Keratinocyte (primary cell): ENCODE data around the gene RICTOR. TPM values are rescaled to one million over a fixed set of nuclear protein-coding genes. Genes with fewer than 3 reads are reported as not detected.
"Not testable (repeated sequence)": the region's sequence is repeated elsewhere in the genome, so short reads cannot be mapped to it uniquely, and the experiment has no call there.

Source experiments
- DNase-seq: peaks from one replicate; pipeline ENCODE4 v3.0.0-alpha.2; 2011; ENCODE audit warnings: low read depth, missing footprints, low spot score
- FAIRE-seq: peaks from 2 replicates; lab custom pipeline; 2011; peaks lifted over from hg19 to GRCh38; lab: Jason Lieb, UNC
- H2AFZ ChIP-seq: 2 replicates; pipeline ENCODE4 v1.6.0; 2012; ENCODE audit warnings: low read length, control low read depth, inconsistent platforms; ENCODE audit not compliant: control insufficient read depth
- H3K27ac ChIP-seq: 2 replicates; pipeline ENCODE4 v1.5.1; 2011; ENCODE audit warnings: low read length; ENCODE audit not compliant: control insufficient read depth, insufficient read depth
- H3K27me3 ChIP-seq: 3 replicates; pipeline ENCODE4 v1.6.0; 2011; ENCODE audit warnings: low read length; ENCODE audit not compliant: control insufficient read depth, insufficient read depth; ENCODE audit errors: extremely low read depth
- H3K36me3 ChIP-seq, 2 experiments: 2 replicates in 1 of 2; 3 replicates in 1 of 2; pipeline ENCODE4 v1.5.1; 2011; ENCODE audit warnings: low read length in 2 of 2, mild to moderate bottlenecking in 1 of 2; ENCODE audit not compliant: control insufficient read depth in 2 of 2, insufficient read depth in 2 of 2; ENCODE audit errors: extremely low read depth in 1 of 2
- H3K4me1 ChIP-seq: 3 replicates; pipeline ENCODE4 v1.5.1; 2011; ENCODE audit warnings: low read length; ENCODE audit not compliant: control insufficient read depth, insufficient read depth; ENCODE audit errors: extremely low read depth
- H3K4me2 ChIP-seq: 3 replicates; pipeline ENCODE4 v1.6.0; 2011; ENCODE audit warnings: low read depth, low read length; ENCODE audit not compliant: control insufficient read depth, insufficient read depth; ENCODE audit errors: extremely low read depth
- H3K4me3 ChIP-seq, 3 experiments: fragments of 200-600 bp in 1 of 3; sonication (generic) in 1 of 3; 2 replicates in 2 of 3; 3 replicates in 1 of 3; pipeline ENCODE4 v1.5.1; 2011 to 2016; ENCODE audit warnings: low read length in 3 of 3, mild to moderate bottlenecking in 3 of 3, control low read depth in 2 of 3, inconsistent platforms in 1 of 3, low read depth in 1 of 3, mixed read lengths in 1 of 3, mixed run types in 1 of 3, moderate library complexity in 1 of 3; ENCODE audit not compliant: control insufficient read depth in 2 of 3, insufficient read depth in 2 of 3; ENCODE audit errors: extremely low read depth in 1 of 3
- H3K79me2 ChIP-seq: 2 replicates; pipeline ENCODE4 v1.6.0; 2012; ENCODE audit warnings: low read length; ENCODE audit not compliant: control insufficient read depth, insufficient read depth
- H3K9ac ChIP-seq: 3 replicates; pipeline ENCODE4 v1.6.0; 2011; ENCODE audit warnings: low read length; ENCODE audit not compliant: control insufficient read depth, insufficient read depth; ENCODE audit errors: extremely low read depth
- H3K9me1 ChIP-seq: 3 replicates; pipeline ENCODE4 v1.6.0; 2011; ENCODE audit warnings: low read length; ENCODE audit not compliant: control insufficient read depth, insufficient read depth; ENCODE audit errors: extremely low read depth
- H3K9me3 ChIP-seq: 2 replicates; pipeline ENCODE4 v1.5.1; 2012; ENCODE audit warnings: low read depth, low read length; ENCODE audit not compliant: control insufficient read depth
- H4K20me1 ChIP-seq: 3 replicates; pipeline ENCODE4 v1.6.0; 2011; ENCODE audit warnings: low read length; ENCODE audit not compliant: control insufficient read depth, insufficient read depth; ENCODE audit errors: extremely low read depth
- CTCF ChIP-seq, 3 experiments: IDR thresholded peaks in 1 of 3; conservative IDR thresholded peaks in 1 of 3; optimal IDR thresholded peaks in 1 of 3; 2 replicates in 2 of 3; 3 replicates in 1 of 3; pipeline versions ENCODE3 to v1.5.1; 2011; ENCODE audit warnings: low read length in 3 of 3, mild to moderate bottlenecking in 3 of 3, moderate library complexity in 2 of 3, control low read depth in 1 of 3, inconsistent platforms in 1 of 3; ENCODE audit not compliant: insufficient read depth in 2 of 3; ENCODE audit errors: extremely low read depth in 1 of 3
- EZH2 ChIP-seq: IDR thresholded peaks from one replicate; pipeline ENCODE4 v1.6.1; 2012; ENCODE audit warnings: inconsistent platforms, mild to moderate bottlenecking, low read length, moderate library complexity
- dilution Hi-C: fragments of 300-500 bp; cut with MboI; formaldehyde crosslinking; loops from one replicate; pipeline ENCODE4 v1.7.0; 2020; ENCODE audit warnings: low sequenced_read_pairs; ENCODE audit not compliant: extremely low pct_ligation_motif_present
- polyA plus RNA-seq, 5 experiments: library from polyadenylated mRNA; depleted of rRNA in 3 of 5; stranded (reverse) in 3 of 5; stranded (forward) in 1 of 5; unstranded in 1 of 5; fragments of >200 nt; gene quantifications; 1 replicate in 1 of 5; 2 replicates in 3 of 5; 3 replicates in 1 of 5; pipeline versions ENCODE4 v1.2.1 to v1.2.3, GENCODE V29; 2011 to 2012; ENCODE audit warnings: missing spikeins in 2 of 5, low read depth in 1 of 5, low replicate concordance in 1 of 5

The RICTOR gene
- polyA plus RNA-seq, 1 donor (not counting 4 experiments of a cell fraction or from before 2014, with no cell fraction given): 11.5 TPM

- H3K4me1 ChIP-seq: no peaks in the 10 kb centered on the region
- no peaks in the 10 kb centered on the region for H3K9me1 ChIP-seq
- H3K79me2 ChIP-seq: peaks cover 32% of the 10 kb centered on the region
- H2AFZ ChIP-seq: no peak overlapping the region
- H3K9ac ChIP-seq: no peak overlapping the region
- H3K4me2 ChIP-seq: no peak overlapping the region
- FAIRE-seq: no peak
- peaks cover 3% of the 10 kb centered on the region for H4K20me1 ChIP-seq
- no peaks in the 10 kb centered on the region for H3K36me3 ChIP-seq
- no peak overlapping the region for H3K27ac ChIP-seq
- TF ChIP-seq CTCF (optimal IDR thresholded peaks at IDR 0.05 in 1 of 3, IDR thresholded peaks at IDR 0.05 in 1 of 3, conservative IDR thresholded peaks at IDR 0.05 in 1 of 3; ENCODE audit: extremely low read depth in 1 of 3, insufficient read depth in 2 of 3, low read length in 3 of 3) (no peak), EZH2 (no peak)
- no peak overlapping the region for H3K4me3 ChIP-seq
- H3K27me3 ChIP-seq: no peaks in the 10 kb centered on the region
- no peak for DNase-seq
- H3K9me3 ChIP-seq: no peaks in the 10 kb centered on the region
- dilution Hi-C loops: no loop called here
Observed at GRCh38 chr5:39040875-39041274, 33.3 kb downstream of the RICTOR start.

- H3K27me3 ChIP-seq, FAIRE-seq, H3K4me1 ChIP-seq, DNase-seq, dilution Hi-C loops, H4K20me1 ChIP-seq, H3K9me3 ChIP-seq, H3K9me1 ChIP-seq, H3K36me3 ChIP-seq, H3K9ac ChIP-seq, H3K4me2 ChIP-seq, H3K27ac ChIP-seq, H2AFZ ChIP-seq, H3K4me3 ChIP-seq: not testable (repeated sequence)
- peaks cover 32% of the 10 kb centered on the region for H3K79me2 ChIP-seq
Observed at GRCh38 chr5:39034493-39034892, 39.7 kb downstream of the RICTOR start.

GRCh38 chr5:39031041-39031440 lies 43.2 kb downstream of the RICTOR start:
- Histone ChIP-seq H3K9me3 (no peaks in the 10 kb centered on the region), H4K20me1 (no peaks in the 10 kb centered on the region), H3K79me2 (peaks cover 36% of the 10 kb centered on the region), H3K4me2 (no peak overlapping the region), H3K9ac (no peak overlapping the region), H3K4me1 (peaks cover 3% of the 10 kb centered on the region), H3K27ac (no peak overlapping the region), H2AFZ (no peak overlapping the region), H3K9me1 (no peaks in the 10 kb centered on the region), H3K27me3 (no peaks in the 10 kb centered on the region), H3K36me3 (no peaks in the 10 kb centered on the region), H3K4me3 (no peak overlapping the region)
- dilution Hi-C loops: no loop called here
- no peak for FAIRE-seq
- no peak for DNase-seq
- TF ChIP-seq CTCF (optimal IDR thresholded peaks at IDR 0.05 in 1 of 3, IDR thresholded peaks at IDR 0.05 in 1 of 3, conservative IDR thresholded peaks at IDR 0.05 in 1 of 3; ENCODE audit: extremely low read depth in 1 of 3, insufficient read depth in 2 of 3, low read length in 3 of 3) (no peak), EZH2 (no peak)
